DMS114 treated with DMSO at 0.1 percent for 48 hours (cell line): ENCODE data around the gene VMP1.

ENCODE experiments used
- DNase-seq: peaks from one replicate; lab custom pipeline; 2025; ENCODE audit not compliant: unreplicated experiment; lab: John Stamatoyannopoulos, UW

VMP1 gene

DNA sequence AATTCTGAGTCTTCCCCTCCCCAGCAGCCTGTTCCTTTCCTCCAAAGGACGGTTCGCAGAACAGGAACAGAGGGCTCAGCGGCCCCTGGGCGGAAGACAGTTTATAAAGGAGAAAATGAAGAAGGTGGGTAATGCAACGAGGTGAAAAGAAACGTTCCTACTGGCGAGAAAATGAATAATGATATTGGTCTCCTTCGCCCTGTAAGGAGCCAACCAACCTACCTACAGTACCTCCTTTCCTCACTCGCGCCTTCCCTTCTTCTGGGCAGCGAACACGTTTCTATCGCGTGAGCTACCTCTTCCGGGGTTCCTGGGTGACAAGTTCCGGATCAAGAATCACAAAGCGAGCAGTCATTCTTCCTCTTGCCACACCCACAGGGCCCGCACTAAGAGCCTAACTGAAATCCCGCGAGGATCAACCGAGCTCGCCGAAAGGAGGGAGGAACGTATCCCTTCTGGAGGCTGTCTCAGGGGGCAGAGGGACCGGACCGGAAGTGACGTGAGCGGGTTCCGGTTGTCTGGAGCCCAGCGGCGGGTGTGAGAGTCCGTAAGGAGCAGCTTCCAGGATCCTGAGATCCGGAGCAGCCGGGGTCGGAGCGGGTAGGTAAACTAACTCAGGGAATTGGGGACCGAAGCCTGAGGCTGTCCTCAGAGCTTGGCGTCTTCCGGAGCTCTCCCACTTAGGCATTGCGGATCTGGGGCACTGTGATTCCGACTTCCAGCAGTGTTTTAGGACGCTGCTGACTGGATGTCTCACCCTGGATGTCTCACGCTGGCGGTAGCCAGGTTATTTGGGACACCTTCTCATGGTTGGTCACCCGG is at the start of gene VMP1, which contains the start of gene PTRH2:
VMP1 (plus strand) TSS at position 506 of the 822 bp plus-strand sequence. CDS start 23,793 bp downstream, outside the sequence.
PTRH2 (minus strand) TSS at position 282 of the 822 bp plus-strand sequence. CDS start 9,452 bp downstream, outside the sequence.
- DNase-seq: peak; percentile 100

DNA sequence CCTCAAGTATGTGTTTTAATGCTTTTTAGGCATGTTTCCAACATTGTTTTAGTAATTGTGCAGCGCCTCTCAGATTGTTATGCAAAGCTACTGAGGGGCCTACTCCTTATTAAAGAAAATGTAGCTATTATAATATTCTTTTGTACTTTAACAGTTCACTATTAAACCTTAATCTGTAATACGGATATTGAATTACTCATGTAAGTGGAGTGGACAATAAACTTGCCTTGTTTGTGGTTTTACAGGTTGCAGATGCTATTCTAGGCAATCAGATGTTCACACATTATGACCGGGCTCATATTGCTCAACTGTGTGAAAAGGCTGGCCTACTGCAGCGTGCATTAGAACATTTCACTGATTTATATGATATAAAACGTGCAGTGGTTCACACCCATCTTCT is 41.2 kb upstream of the VMP1 start:
- DNase-seq: no peak

DNA sequence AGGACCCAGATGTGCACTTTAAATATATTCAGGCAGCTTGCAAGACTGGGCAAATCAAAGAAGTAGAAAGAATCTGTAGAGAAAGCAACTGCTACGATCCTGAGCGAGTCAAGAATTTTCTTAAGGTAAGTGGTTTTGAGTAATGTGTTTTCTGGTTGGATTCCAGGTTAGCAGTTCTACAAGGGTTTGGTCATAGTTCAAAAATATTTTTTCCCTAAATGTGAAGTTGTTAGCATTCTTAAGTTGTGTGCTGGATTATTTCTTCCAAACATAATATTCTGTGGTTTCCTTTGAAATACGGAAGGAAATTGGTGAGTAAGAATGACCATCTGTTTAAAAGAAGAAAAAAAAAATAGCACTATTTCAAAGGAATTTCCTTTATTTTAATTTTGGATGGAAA is 38.6 kb upstream of the VMP1 start:
- DNase-seq: no peak

DNA sequence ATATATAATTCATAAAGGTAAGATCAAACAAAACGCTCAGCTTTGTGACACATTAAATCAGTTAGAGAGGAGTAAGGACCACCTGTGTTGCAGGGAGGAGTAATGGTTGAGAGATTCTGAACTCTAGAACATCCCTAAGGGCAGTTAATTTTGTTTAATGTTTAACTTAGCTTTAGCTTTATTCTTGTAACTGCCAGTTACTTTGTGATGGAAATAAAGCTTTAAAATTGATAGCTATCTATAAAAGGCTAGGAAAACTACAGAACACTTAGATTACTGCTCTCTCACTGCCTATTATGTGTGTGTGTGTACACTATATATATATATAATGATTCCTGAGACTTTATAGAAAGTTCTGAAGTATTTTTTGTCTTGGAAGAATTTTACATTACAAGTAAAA is 38.0 kb upstream of the VMP1 start:
- DNase-seq: no peak

DNA sequence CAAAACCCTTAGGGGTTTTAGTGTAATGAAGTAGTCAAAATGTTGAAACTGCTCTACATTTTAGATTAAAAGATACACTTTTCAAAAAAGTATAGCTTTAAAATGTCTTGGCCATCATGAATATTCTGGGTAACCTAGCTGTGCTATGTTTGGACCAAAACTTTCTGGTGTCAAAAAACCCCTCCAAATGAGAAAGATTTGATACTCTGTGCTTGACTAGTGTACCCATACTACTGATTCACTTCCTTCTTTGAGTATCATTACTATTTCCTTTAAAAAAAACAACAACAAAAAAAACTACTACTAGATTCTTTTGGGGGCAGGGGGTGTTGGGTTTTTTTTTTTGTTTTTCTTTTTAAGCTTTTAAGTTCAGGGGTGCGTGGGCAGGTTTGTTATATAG is 37.5 kb upstream of the VMP1 start:
- no peak for DNase-seq

DNA sequence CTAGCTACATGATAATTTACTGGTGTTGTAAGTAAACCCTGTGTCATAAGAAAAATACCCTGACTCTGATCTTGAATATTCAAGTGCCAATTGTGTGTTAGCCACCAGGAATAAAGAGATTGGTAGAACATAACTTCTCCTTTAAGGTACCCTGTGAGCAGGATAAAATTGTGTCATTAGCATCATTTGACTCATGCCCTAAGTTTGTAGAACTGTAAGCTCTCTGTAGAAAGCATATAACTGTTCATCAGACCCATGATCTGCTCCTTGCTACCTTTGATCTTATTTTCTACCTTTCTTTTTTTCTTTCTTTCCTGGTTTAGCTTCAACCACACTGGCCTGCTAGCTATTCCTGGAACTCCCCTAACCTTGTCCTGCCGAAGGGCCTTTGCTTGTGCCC is 36.1 kb upstream of the VMP1 start:
- no peak for DNase-seq

DNA sequence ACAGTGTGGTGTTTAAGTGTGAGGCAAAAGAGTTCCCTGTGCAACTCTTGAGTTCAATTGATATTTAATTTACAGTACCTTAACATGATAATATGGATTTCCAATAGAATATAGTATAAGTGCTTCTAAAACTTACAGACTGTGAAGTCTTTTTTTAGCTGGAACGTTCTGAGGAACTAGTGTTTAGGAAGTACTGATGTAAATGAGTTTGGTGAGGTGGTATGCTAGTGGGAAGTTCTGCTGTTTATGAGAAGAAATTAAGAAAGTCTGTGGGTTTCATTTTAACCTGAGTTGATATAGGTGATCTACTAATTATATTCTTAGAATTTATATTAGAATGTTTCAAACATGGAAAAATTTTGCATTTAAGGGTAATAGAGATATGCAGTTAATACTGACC is 32.2 kb upstream of the VMP1 start:
- no peak for DNase-seq

DNA sequence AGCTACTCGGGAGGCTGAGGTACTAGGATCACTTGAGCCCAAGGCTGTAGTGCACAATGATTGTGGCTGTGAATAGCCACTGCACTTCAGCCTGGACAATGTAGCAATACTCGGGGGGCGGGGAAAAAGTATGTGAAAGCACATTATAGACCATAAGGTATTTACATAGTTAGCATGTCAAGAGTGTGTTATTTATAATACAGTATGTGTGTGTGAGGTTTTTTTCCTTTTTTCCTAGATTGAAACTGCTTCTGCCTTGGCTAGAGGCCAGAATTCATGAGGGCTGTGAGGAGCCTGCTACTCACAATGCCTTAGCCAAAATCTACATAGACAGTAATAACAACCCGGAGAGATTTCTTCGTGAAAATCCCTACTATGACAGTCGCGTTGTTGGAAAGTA is 30.7 kb upstream of the VMP1 start:
- DNase-seq: no peak

DNA sequence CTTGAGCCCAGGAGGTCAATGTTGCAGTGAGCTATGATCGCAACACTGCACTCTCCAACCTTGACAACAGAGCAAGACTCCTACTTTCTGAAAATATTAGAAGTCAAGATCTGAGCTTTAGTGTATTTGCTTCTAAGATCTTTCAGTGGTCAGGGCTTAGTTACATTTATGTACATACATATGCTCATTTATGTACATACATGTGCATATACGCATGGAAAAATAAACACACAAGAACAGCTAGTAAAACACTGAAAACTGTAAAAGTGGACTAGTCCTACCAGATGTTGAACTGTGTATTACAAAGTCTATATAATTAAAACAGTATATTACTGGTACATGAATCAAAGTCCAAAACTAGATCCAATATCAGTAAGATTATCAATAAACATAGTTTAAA is 28.5 kb upstream of the VMP1 start:
- no peak for DNase-seq

DNA sequence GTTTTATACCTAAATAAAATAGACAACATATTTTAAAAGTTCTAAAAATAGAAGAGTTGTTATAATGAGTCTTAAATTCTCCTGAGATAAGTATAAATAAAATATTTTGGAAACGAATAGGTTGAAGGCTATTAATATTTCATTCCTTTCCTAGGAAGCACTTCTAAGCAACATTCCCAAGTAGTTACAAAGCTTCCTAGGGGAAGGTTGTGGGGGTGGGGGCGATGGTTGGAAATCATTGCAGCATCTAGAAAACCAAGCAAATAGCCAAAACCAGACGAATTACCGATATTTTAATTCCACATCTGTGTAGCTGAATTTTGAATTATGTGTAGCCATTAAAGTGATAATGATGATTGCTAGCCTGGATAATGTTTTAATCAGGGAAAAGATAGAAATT is 27.1 kb upstream of the VMP1 start:
- DNase-seq: no peak

DNA sequence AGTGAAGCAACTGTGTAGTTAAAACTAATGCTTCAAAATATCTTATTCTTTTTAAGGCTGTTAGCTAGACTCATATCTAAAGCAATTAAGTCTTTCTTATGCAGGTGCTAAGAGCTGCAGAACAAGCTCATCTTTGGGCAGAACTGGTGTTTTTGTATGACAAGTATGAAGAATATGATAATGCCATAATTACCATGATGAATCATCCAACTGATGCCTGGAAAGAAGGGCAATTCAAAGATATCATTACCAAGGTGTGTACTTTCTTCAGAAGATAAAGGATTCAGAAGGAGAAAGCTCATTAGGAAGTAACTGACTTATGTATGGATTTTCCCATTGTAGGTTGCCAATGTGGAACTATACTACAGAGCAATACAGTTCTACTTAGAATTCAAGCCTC is 24.2 kb upstream of the VMP1 start:
- no peak for DNase-seq

DNA sequence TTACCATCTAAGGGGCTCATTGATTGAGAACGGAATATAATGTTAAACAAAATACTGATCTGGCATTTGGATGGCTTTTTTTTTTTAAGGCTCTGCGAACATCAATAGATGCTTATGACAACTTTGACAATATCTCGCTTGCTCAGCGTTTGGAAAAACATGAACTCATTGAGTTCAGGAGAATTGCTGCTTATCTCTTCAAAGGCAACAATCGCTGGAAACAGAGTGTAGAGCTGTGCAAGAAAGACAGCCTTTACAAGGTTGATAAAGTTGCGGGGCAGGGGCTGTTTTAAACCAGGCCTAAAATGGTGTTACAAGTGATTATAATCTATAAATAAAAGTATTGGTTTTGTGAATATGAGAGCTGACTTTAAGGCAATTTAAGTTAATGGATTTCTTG is 22.5 kb upstream of the VMP1 start:
- no peak for DNase-seq

DNA sequence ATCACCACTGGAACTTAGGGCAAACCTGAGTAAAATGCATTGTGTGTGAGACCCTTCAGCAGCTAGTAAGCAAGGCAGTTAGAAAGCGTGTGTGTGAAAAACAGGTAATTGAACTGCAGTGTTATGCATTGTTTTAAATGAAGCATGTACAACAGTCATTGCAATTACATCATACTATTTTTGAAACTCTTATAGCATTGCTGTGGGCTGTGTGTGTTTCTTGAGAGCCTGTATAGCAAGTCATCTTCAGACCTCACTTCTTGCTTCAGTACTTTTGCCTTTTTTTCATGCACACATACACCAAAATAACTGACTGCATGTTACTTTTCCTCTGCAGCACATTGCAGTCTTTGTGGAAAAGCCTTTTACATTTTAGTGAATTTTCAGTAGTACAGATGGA is 19.4 kb upstream of the VMP1 start:
- no peak for DNase-seq

DNA sequence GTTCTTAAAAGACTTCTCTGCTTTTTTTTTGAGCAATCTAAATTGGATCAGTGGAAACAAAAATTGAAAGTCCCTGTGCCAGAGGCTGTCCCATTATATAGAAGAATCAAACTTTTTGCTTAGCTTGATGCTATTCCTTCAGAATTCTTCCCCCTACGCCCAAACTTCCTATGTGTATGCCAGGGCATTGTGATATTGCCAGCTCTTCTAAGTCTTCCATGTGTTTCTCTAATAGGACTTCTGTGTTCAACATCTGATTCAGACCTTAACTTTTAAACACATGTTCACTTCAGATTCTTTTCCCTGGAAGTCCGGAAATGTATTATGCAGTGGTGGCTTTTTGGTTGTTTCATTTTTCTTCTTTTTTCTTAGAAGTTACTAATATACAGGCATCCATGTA is 19.0 kb upstream of the VMP1 start:
- no peak for DNase-seq

DNA sequence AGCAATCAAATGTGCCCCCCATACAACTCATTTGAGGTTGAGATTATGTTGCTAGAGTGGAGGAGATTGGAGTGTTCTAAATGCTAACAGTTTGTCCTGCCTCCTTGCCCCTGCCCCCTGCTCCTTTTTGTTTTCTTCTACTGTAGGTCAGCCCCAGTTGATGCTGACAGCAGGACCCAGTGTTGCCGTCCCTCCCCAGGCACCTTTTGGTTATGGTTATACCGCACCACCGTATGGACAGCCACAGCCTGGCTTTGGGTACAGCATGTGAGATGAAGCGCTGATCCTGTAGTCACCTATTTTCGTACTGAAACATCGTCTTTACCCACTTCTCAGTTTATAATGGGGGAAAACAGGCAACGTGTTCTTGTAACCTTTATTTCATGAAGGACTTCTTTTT is 13.9 kb upstream of the VMP1 start:
- no peak for DNase-seq

DNA sequence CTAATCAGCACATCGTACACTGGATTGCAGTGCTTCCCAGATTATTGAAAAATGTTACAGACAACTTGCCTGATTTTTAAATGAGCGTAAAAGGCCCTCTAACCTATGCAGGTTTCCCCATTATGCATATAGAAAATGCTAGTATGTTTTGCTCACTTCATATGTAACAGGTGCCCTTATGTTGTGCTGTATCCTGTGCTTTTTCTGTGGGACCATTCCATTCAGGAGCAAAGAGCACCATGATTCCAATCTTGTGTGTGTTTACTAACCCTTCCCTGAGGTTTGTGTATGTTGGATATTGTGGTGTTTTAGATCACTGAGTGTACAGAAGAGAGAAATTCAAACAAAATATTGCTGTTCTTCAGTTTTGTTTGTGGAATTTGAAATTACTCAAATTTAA is 13.1 kb upstream of the VMP1 start:
- DNase-seq: no peak

DNA sequence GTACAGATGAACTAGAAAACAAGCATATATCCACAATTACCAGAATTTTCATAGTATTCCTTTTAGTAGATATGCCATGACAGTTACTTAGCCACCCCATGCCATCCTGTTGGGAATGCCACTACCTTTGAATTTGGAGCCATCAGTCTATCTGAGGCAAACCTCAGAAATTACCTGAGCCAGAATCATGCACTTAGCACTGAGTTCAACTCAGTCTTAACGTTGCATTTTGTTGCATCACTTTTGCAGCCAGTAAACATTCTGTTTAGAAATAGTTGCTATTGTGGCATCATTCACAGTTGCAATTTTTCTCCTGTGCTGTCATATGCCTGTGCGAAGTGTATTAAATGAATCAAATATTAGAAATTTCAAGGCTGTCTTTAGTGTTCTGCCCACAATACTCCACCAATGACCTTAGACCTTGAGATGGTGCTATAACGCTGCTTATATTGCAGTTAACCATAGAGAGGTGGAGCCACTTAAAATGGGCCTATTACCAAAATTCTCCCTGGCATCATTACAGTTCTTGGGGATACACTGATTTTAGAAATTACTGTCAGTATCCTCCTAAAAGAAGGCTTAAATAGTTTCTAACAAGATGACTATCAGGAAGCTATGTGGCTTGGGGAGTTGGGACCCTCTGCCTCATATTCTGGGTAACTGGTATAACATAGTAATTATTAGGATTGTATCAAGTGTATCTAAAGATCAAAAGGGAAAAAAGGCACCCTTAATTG is 11.3 kb upstream of the VMP1 start:
- no peak for DNase-seq

DNA sequence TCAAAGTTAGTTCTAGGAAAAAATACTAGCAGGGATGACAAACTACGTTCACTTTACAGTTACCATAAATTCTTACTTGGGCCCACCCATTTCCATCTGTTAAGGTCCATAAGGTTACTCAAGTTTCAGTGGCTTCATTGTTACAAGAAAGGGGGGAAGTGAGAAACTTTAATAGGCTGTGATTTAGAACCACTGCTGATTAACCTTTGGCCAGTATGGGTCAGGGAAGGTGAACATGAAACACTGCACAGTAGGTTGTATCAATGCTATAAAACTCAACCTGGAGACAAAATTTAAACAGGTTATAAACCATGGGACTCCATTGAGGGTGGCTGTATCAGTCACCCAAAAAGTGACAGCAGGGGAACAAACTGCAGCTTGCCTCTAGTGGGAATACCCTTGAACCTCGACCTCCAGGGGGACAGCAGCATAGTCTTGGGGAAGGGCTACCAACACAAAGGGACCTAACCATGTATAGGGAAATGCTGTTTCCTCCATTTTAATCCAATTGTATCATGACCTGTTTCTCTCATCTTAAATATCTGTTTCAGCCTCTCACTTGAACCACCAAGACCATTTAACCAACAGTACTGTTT is 10.7 kb upstream of the VMP1 start:
- DNase-seq: no peak

DNA sequence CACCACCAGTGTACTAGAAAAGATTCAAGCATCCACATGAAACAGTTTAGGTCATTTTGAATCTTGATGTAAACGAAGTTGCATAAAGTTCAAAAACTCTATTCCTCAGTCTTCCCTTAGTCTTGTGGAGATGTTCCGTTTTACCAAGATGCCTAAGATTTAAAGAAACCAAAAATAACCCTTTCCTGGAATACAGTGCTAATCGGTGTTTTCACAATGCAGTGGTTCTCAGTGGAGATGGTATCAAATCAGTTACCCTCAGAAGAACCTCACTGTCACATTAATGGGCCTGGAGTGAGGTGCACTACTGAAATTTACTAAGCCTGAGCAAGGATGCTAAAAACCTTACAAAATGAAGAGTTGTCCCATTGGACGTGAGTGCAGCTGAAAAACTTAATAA is 9.3 kb upstream of the VMP1 start:
- DNase-seq: no peak

DNA sequence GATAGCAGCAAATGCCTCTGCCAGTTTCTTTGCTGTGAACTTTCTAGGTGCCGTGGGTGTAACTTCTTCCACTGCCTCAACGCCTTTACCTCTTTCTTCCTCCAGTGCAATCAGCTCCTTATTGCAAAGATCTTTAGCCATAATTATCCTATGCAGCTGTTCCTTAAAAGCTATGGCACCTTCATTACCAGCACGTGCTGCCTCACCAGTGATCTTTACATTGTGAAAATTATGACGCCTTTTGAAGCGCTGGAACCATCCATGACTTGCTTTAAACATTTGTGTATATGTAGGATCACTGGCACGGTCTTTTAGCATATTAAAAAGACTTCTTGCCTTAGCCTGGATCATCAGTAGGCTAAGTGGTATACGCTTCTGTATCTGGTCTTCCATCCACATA is 8.2 kb upstream of the VMP1 start:
- DNase-seq: no peak

DNA sequence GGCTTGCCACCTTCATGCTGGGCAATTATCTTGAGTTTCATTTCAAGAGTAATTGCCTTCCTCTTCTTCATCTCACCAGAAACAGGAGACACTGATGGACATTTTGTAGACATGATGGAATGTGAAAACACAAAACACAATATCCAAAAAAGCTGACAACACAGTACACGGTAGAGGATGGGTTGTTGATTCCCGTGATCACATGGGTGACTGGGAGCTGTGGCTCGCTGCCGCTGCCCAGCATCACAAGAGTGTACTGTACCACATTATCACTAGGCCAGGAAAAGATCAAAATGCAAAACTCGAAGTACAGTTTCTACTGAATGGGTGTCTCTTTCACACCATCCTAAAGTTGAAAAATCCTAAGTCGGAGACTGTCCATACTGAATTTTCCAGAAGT is 7.7 kb upstream of the VMP1 start:
- DNase-seq: no peak

DNA sequence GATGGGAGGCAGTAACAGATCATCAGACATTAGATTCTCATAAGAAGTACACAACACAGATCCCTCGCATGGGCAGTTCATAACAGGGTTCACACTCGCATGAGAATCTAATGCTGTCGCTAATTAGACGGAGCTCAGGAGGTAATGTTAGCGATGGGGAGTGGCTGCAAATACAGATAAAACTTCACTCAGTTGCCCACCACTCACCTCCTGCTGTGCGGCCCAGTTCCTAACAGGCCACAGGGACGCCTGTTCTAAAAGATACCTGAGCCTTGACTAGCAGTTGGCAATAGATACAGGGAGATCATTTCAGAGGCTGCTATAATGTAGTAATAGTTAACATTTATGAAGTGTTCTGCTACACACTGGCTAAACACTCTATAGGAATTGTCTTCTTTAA is 5.2 kb upstream of the VMP1 start:
- no peak for DNase-seq
